Thyroid gland (tissue), 4 donors: Measurements from ENCODE around the gene PNKD. TPM values are rescaled to one million over a fixed set of nuclear protein-coding genes. Genes with fewer than 3 reads are reported as not detected.

Experiments used
- DNase-seq, 2 donors: peaks; one replicate each; pipeline ENCODE4 v3.0.0-alpha.2; 2019
- H3K27ac ChIP-seq, 3 donors: fragments of 200-600 bp; sonication (generic); 1 replicate in 2 of 3; 2 replicates in 1 of 3; pipeline ENCODE4 v1.5.1; 2016 to 2019; ENCODE audit warnings: mild to moderate bottlenecking in 1 of 3, moderate library complexity in 1 of 3
- H3K27me3 ChIP-seq: fragments of 200-600 bp; sonication (generic); one replicate; pipeline ENCODE4 v1.5.1; 2019
- H3K36me3 ChIP-seq, 2 donors: fragments of 200-600 bp; sonication (generic); one replicate each; pipeline ENCODE4 v1.5.1; 2016 to 2019
- H3K4me1 ChIP-seq, 2 donors: fragments of 200-600 bp; sonication (generic); one replicate each; pipeline ENCODE4 v1.5.1; 2017 to 2019
- H3K4me3 ChIP-seq, 3 donors: fragments of 200-600 bp; sonication (generic); replicated peaks in 1 of 3; 1 replicate in 2 of 3; 2 replicates in 1 of 3; pipeline ENCODE4 v1.5.1; 2016; ENCODE audit warnings: mild to moderate bottlenecking in 1 of 3
- H3K9me3 ChIP-seq: fragments of 200-600 bp; sonication (generic); one replicate; pipeline ENCODE4 v1.5.1; 2017
- CTCF ChIP-seq, 6 experiments: fragments of 200-600 bp in 3 of 6; fragments of 450-650 bp in 3 of 6; sonication (generic) in 3 of 6; IDR thresholded peaks; one replicate each; pipeline ENCODE4 v1.5.1; 2016 to 2019; ENCODE audit warnings: antibody characterized with exemption in 6 of 6, mild to moderate bottlenecking in 2 of 6, inconsistent platforms in 1 of 6, moderate library complexity in 1 of 6
- POLR2A ChIP-seq, 2 donors: fragments of 450-650 bp; IDR thresholded peaks; one replicate each; pipeline ENCODE4 v1.6.1; 2017; ENCODE audit warnings: antibody characterized with exemption in 2 of 2, mild to moderate bottlenecking in 2 of 2, moderate library complexity in 1 of 2
- WGBS, 2 donors: methylation state at CpG; one replicate each; pipeline ENCODE4 v1.1.5; 2017; 5-methylcytosine and 5-hydroxymethylcytosine counted together
- intact Hi-C: fragments of 100-400 bp; cut with DNase I; formaldehyde crosslinking; loops from one replicate; pipeline ENCODE4 v1.15.1; 2023
- total RNA-seq, 4 donors: library from RNA; depleted of rRNA; stranded (reverse); fragments of >200 nt; gene quantifications; one replicate each; pipeline ENCODE4 v1.2.3, GENCODE V29; 2016

PNKD gene
- total RNA-seq, 4 donors from 2014 or later, result 57.0 to 110 (median 81.8) TPM

- no peak for DNase-seq
- Histone ChIP-seq H3K4me3 (no peak overlapping the region), H3K36me3 (peaks cover 69 to 70% of the 10 kb centered on the region in 2 donors), H3K27ac (peak overlapping the region; percentile 8 to 84 (median 83)), H3K9me3 (no peaks in the 10 kb centered on the region), H3K27me3 (no peaks in the 10 kb centered on the region), H3K4me1 (peaks cover 49 to 58% of the 10 kb centered on the region in 2 donors)
- 84 to 95% methylated on average over 8 of the region's 9 CpGs for WGBS, 2 donors
- intact Hi-C loops, result loop anchor here (5.0 kb wide), 1 partner anchor 117 kb away; no protein-coding TSS in a partner anchor
- TF ChIP-seq POLR2A (IDR thresholded peaks at IDR 0.05) (no peak), CTCF (IDR thresholded peaks at IDR 0.05) (no peak)
Observed at GRCh38 chr2:218275371-218276072, 5.2 kb downstream of the PNKD start.

DNA sequence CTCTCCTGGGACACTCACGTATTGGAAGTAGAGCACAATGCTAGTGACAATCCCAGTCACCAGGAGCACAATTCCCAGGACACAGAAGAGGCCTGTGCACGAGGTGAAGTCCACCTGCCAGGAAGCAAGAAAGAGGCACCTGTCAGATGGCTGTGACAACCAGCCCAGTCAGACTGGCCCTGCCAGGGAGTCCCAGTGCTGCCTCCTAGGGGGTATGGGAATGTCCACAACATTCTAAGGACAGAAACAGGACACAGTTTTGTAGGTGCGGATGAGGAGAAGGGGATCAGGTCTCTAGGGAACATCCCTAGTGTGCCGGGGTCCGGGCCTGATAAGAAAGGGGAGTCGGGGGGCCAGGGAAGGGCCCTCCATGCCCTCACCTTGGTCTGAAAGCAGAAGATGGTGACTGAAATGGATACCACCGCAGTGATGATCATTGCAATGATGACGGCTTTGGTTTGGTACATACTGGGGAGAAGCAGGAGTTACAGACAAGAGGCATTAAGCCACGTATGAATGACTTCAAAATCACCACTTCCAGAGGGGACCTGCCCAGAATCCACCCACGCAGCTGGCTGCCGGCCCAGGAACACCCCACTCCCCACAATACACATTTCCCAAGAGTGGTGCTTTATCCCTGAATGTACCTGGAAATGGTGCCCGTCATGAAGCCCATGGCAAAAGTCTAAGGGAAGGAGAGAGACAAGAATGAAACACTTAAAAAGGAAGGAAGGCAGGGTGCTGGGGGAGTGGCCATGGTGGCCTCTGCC is 6.9 kb downstream of the PNKD start:
- Histone ChIP-seq H3K36me3 (peaks cover 72 to 80% of the 10 kb centered on the region in 2 donors), H3K27me3 (no peaks in the 10 kb centered on the region), H3K4me1 (peaks cover 50 to 61% of the 10 kb centered on the region in 2 donors), H3K9me3 (no peaks in the 10 kb centered on the region), H3K27ac (peak overlapping the region; percentile 3 to 94 (median 79)), H3K4me3 (no peak overlapping the region)
- TF ChIP-seq CTCF (IDR thresholded peaks at IDR 0.05) (peak in 1 of 6 experiments; percentile 14), POLR2A (IDR thresholded peaks at IDR 0.05) (no peak)
- 69 to 70% methylated on average over 11 to 12 of the region's 12 CpGs for WGBS, 2 donors
- DNase-seq, result peak; percentile 51 to 72
- intact Hi-C loops, result loop anchor here (5.0 kb wide), 1 partner anchor 115 kb away; no protein-coding TSS in a partner anchor

GRCh38 chr2:218277921-218278320 is 7.6 kb downstream of the PNKD start:
- intact Hi-C loops, result loop anchor here (5.0 kb wide), 1 partner anchor 114 kb away; no protein-coding TSS in a partner anchor
- Histone ChIP-seq H3K4me1 (peaks cover 52 to 61% of the 10 kb centered on the region in 2 donors), H3K27me3 (no peaks in the 10 kb centered on the region), H3K4me3 (no peak overlapping the region), H3K9me3 (no peaks in the 10 kb centered on the region), H3K36me3 (peaks cover 72 to 80% of the 10 kb centered on the region in 2 donors), H3K27ac (peak overlapping the region; percentile 3 to 94 (median 79))
- no peak for DNase-seq
- 79 to 82% methylated on average over 7 of the region's 7 CpGs for WGBS, 2 donors
- no peak for TF ChIP-seq CTCF (IDR thresholded peaks at IDR 0.05)
- TF ChIP-seq POLR2A (IDR thresholded peaks at IDR 0.05), result no peak

GRCh38 chr2:218278531-218279360 is 8.4 kb downstream of the PNKD start:
- intact Hi-C loops, result loop anchor here (5.0 kb wide), 1 partner anchor 114 kb away; no protein-coding TSS in a partner anchor
- no peaks in the 10 kb centered on the region for H3K9me3 ChIP-seq
- H3K27ac ChIP-seq, result peak overlapping the region; percentile 79 to 94 (median 91)
- H3K36me3 ChIP-seq, result peaks cover 70 to 76% of the 10 kb centered on the region in 2 donors
- DNase-seq, result no peak
- WGBS, 2 donors, result 86 to 88% methylated on average over 10 to 15 of the region's 16 CpGs
- H3K27me3 ChIP-seq, result no peaks in the 10 kb centered on the region
- no peak overlapping the region for H3K4me3 ChIP-seq
- H3K4me1 ChIP-seq, result peaks cover 57 to 61% of the 10 kb centered on the region in 2 donors
- TF ChIP-seq CTCF (IDR thresholded peaks at IDR 0.05), result no peak
- no peak for TF ChIP-seq POLR2A (IDR thresholded peaks at IDR 0.05)
